Midbrain (tissue), 1 donor: ENCODE measurements around the gene NCKAP5.

Experiments
- DNase-seq: peaks from one replicate; lab custom pipeline; 2025; lab: John Stamatoyannopoulos, UW

NCKAP5 gene

DNA sequence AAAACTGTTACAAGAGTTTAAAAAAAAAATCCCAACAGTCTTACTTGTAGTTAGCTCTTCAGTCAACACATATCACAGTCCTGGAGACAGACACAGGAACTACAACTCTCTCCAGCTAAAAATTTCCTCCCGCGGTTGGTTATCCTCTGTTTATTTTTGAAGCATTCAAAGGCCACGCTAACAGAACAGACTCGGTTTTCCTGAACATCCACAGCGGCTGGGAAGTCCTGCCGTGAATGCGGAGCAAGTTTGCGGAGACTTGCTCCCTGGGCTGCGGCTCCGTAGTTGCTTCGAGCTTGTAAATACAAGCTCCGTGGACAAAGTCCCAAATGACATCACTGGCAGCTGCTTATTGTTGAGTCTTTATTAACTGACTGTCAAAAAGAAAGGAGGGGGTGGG lies at the start of gene NCKAP5:
TSS of gene NCKAP5 (minus strand) at position 292 of the 400 bp plus-strand sequence. CDS start 50,937 bp downstream, outside the sequence.
- DNase-seq = peak; percentile 38

DNA sequence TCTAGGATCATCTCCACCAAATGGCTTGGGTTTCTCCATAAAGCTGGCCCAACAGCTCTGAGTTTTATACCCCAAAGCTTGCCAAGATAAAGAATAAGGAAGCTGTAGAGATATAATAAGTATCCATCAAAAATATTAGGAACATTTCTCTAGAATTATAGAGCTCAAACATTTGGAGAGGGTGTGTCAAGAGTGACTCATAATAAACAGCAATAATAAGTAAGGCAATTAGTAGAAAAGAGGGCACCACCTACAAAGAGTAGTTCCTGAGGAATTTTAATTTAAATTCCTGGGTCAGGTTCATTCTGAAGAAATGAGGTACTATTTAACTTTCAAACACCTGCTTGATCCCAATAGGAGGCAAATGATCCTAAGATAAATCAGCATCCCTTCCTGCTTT lies 41.4 kb upstream of the NCKAP5 start:
- DNase-seq = no peak

DNA sequence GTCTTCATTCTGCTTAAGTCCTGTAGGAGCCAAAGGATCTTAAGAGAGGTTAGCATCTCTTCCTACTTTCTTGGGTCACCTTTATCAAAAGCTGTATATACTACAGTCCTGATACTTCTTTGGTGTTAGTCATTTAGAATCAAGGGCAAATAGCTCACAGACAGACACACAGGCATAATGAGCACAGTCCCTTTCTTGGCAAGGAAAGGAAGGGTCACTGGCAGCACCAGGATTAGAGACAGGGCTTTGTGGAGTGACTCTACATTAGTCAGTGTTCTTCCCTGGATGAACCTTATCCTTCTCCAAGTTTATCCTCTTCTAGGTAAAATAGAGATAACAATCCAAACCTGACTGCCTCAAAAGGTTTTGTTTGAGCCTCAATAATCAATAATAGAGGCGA lies 40.0 kb upstream of the NCKAP5 start:
- no peak for DNase-seq

DNA sequence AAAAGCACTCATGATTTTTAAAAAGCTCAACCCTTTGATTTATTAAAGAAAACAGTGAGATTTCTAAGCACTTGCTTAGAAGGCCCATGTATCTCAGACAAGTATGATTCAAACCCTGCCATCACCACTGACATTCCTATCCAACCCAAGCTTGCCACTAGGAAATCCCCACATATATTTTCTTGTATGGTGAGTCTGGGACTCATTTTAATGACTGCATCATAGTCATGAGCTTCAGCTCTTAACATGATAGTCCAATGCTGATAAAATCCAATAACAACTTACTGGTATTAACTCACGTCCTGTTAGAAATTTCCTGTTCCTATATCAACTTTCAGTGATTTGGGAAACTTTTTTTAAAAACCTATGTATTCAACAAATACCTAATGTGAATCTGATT lies 39.4 kb upstream of the NCKAP5 start:
- no peak for DNase-seq

DNA sequence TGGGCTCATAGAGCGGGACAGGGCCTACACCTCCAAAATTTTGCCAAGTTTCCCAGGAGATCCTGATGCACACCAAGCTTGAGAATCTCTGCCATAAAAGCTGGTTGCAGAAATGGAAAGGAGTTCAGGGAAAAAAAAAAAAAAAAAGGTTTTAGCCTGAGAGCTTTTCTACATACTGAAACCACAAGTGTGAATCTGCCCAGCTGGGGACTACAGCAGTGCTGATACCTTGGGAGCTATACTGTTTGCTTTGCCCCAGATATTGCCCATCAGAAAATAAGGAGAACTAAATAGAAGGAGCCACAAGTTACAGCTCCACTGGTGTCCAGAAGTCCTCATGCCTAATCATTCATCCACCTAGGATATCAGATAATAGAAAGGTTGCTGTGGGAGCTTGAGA lies 38.4 kb upstream of the NCKAP5 start:
- DNase-seq = no peak

DNA sequence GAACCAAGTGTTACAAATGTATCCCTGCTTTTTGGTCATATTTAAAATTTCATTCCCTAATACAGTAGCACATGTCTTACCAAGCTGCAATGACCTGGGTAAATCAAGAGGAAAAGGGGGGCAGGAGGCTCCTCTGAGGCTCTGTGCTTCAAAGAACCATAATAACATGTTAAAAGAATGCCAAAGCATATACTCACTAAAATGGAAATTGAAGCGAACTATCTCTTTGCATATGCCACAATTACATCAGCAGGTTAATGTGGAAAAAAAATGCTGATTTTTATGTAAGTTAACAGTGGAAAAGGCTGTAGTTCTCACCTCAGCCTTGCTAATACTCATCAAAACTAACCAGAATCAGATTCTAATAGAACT lies 37.5 kb upstream of the NCKAP5 start:
- DNase-seq = no peak

DNA sequence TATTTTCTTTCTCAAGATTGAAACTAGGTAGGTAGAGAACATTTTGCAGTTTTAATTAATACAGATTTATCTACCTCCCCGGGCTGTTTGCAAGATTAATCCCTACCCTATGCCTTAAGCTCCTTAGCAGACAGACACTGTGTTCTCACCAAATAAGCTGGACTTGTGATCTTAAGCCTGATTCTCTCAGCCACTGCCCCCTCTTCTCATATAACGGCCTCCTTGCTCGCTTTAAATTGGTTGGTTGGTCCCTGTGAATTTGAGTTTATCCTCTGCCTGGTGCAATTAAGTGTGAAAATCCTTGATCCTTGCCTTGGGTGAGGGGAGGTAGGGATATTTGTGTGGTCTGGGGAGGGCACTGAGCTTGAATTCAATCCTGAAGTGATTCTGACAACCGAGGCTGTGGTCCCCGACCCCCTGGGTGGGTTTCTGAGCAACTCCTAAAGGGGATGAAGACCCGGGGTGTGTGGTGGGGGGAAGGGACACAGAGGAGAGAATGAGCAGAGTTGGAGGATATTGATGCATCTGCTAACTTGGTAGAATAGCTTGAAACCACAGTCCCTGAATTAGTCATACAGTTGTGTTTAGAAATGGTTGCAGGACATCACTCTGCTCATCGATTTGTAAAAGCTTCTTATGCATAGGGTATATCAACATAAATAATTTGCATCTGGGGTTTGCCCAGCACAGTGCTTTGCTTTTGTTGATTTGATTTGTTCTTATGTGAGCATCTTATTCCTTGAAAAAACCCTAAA lies 36.9 kb upstream of the NCKAP5 start:
- no peak for DNase-seq

DNA sequence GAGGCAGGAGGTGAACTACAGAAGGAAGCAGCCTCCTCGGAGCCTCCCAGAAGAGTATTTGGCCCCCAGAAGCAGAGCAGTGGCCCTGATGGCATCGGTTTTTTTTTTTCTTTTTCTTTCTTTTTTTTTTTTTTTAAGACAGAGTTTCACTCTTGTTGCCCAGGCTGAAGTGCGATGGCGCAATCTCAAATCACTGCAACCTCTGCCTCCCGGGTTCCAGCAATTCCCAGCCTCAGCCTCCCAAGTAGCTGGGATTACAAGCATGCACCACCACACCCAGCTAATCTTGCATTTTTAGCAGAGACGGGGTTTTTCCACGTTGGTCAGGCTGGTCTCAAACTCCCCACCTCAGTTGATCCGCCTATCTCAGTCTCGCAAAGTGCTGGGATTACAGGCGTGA lies 34.8 kb upstream of the NCKAP5 start:
- DNase-seq = no peak

DNA sequence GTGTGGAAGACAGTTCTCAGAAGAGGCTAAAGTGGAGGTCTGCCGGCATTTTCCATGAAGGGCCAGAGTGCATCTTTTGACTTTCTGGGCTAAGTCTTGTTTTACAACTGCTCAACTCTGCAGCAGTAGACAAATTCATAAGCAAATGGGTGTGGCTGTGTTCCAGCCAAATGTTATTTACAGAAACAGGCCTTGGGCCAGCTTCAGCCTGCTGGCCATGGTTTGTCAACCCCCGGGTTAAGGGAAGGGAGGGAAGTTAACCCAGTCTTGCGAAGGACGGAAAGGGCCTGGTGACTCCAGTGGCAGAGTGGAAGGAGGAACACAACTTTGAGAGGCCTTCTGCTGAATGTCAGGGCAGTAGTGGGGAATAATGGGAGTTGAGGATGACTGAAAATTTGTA lies 34.3 kb upstream of the NCKAP5 start:
- DNase-seq = no peak

DNA sequence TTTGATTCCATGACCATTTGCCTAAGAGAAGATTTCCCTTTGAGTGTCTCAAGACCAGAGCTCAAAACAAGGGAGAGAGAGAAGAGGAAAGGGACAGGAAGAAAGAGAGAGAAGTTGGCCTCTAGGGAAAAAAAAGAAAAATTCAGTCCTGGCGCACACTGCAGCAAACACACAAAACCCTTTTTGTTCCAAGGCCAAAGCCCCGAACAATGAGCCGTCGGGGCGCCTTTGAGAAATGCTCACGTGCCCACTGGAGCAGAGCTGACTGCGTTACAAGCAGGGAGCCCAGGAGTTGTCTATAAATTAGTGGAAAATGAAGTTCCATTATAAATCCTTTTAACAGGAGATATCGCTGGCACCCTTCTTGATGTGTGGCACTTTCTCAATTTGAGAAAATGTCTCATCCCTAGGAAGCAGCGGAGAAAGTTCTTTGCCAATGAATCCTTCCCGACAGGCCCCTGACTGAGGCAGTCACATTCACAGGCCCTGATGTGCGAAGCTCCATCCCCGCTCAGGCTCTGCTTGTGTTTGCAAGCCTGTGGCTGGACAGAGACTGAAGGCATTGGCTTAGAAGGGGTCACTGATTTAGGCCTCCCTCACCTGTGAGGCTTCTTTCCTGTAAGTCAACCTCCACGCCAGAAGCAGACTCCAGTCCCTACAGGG lies 32.1 kb upstream of the NCKAP5 start:
- DNase-seq = peak; percentile 85

DNA sequence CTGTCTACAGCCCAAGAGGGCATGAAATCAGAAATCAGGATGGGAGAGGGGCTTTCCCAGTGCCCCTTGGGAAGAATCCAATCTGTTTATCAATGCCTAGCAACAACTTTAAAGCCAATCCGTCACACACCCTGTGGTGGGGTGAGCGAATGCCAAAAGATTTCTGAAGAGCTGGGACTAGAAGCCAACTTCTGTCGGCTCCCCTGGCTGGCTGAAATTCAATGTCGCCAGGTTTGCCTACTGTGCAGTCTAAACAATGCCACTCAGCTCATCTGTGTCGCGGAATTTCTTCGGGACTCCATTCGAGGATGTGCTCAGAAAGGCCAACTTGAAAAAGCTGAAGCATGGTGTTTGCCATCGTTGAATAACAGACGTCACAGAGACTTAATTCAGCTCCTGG lies 31.5 kb upstream of the NCKAP5 start:
- no peak for DNase-seq

DNA sequence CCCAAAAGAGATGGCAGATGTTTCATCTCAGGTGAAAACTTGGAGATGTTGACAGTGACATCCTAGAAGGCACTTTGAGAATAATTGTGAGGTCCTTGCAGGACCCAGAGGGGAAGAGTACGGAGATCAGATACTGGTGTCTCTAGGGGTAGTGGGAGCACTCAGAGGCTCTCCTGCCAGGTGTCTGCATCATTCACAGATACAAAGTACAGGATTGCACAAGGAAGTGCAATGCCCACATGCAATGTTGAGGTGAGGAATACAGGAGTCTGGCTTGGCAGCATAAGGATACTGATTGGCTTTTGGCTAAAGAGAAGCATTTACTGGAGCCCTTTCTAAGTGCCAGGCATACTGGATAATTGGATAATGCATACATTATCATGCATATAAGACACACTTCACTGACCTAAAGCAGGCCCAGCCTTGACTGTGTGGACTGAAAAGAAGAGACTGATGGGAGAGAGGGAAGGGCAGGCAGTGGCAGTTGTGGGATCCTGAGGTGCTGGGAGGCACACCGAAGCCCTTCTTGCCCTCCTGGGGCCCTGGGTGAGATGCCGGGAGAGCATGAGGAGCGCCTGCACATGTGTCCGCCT lies 31.0 kb upstream of the NCKAP5 start:
- DNase-seq = no peak

DNA sequence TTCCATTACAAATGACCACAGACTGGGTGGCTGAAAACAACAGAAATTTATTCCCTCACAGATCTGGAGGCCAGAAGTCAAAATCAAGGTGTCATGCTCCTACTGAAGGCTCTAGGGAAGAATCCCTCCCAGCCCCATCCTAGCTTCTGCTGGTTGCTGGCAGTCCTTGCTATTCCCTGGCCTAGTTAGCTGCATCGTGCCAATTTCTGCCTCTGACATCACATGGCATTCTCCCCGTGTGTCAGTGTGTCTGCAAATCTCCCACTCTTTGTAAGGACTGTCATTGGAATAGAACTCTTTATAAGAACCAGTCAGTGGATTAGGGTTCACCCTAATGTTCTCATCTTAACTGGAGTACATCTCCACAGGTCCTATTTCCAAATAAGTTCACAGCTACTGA lies 30.5 kb upstream of the NCKAP5 start:
- DNase-seq = peak; percentile 13

DNA sequence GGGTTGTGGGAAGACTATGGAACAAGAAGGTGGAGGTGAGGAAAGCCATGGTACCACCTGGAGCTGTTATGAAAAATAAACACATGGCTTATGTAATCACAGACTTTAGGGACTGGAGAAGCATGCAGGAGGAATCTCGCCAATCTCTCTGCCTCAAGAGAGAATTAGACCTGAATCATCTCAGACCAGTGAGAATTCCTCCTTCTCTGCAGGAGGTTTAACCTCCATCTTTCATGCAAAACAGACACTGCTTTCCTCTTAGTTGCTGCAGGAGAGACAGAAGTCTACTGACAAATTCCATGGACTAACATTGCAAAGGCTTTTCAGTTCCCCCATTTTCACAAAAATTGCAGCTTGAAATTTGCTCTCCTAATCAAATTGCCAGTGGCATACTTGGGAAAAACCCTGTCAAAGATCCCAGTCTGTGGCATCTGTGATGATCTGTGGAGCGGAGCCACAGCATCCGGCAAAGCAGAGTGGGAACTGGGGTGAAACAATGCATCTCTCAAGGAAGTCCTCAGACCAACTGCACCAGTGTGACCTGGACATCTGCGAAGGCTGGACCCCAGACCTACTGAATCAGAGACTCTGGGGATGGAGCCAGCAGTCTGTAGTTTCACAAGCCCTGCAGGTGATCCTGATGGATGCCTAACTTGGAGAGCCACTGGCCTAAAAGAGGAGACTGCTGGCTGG lies 28.6 kb upstream of the NCKAP5 start:
- DNase-seq = no peak

DNA sequence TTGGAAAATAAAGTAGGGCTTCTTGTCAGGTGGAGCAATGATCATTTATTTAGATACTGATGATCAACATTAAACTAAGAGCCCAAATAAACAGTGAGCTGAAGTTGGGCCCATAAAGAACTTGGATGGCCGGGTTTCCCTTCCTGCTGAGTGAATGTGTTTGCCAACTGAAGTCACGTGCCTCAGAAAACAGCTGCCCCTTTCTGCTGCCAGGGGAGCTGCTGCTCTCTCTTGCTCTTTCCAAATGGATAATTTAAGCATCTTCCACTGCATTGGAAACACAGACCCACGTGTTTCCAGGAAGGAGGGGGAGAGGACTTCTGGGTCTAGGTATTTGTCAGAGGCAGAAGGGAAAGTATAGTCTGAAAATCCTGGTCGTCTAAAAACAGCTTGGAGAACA lies 22.9 kb upstream of the NCKAP5 start:
- DNase-seq = peak; percentile 88

DNA sequence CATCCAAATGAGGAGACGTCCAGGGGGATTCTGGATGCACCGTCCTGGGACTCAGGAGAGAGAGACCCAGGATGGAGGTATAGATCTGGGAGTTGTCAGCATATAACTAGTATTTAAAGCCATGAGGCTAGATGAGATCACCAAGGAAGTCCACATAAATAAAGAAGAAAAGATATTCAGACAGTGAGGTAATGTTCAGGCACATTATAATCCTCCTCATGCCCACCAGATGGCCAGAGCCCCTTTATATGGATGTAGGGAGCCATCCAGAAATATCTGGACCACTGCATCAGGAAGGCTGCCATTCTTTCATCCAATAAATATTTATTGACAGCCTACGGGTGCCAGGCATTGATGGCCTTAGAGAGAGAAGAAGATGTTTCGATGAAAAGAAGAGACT lies 21.2 kb upstream of the NCKAP5 start:
- DNase-seq = no peak

DNA sequence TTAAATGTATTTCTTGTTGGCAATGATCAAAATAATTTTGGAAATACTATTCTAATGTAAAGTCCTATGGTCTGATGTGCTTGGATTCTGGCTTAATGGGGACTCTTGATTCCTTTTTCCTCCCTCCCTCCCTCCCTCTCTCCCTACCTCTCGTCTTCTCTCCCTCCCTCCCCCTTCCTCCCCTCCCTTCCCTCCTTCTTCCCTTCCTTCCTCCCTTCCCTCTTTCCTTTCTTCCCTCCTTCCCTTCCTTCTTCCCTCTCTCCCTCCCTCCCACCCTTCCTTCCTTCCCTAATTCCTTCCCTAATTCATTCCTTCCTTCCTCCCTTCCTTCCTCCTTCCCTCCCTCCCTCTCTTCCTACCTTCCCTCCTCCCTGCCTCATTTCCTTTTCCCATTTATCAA lies 19.9 kb upstream of the NCKAP5 start:
- no peak for DNase-seq

DNA sequence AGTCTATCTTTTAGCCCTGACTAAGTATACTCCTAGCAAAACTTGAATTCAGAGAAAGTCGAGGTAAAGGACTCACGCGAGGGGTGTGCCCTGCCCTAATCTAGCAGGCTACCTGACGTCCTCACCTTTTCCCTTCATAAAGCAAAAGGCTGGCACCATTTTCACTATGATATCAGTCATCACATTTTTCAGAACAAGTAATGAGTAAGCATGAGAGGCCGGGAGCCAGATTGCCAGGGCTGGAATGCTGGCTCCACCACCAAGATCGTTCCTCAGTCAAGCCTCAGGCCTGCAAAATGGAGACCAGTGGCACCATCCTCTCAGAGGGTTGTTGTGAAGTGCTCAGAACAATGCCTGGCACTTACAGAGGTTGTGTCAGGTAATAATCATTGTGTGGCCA lies 18.7 kb upstream of the NCKAP5 start:
- no peak for DNase-seq

DNA sequence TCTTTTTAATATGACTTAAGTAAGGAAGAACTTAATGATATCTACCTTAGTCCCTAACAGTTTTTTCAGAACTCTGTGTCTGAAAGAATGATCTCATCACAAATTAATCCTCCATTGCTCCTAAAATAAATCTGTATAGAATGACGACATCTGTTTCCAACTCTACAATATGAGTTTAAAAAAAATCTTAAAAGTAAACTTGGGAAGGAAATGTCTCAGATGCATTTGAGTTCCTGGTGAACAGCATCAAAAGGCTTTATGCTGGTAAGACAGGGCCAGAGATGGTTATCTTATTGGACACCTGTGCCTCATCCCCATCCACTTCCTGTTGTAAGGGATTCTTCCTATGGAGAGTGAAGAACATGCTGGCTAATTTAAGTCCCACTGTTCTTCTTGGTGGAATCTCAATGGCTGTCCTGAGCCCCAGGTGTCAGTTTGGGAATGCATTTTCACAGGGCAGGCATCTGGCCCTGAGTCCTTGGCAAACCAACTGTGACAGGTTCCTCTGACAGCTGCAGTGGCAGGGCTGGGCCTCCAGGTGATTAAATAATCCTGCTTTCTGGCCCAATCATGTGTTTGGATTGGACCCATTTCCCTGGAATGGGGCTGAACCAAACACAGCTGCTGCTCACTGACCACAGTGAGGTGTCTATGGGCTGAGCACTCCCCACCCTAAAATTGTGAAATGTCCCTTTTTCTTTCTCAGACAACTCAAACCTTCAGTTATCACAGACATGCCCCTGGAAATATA lies 12.9 kb upstream of the NCKAP5 start:
- DNase-seq = no peak

DNA sequence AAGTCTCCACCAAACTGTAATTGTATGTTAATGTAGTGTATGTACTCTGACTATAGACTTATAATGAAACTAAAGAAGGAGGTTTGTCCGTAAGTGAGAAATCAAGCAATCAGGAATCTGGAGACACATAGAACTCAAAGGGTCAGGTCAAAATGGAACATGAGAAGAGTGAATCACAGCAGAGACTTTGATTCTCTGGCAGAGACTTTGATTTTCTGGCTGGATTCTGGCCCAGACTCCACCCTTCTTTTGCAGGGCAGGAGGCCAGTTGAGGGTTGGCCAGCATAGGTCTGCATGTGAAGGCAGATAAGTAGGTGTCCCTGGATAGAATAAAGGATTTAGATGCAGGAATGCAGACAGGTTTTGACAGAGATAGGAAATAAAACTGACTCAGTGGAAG lies 11.0 kb upstream of the NCKAP5 start:
- no peak for DNase-seq

DNA sequence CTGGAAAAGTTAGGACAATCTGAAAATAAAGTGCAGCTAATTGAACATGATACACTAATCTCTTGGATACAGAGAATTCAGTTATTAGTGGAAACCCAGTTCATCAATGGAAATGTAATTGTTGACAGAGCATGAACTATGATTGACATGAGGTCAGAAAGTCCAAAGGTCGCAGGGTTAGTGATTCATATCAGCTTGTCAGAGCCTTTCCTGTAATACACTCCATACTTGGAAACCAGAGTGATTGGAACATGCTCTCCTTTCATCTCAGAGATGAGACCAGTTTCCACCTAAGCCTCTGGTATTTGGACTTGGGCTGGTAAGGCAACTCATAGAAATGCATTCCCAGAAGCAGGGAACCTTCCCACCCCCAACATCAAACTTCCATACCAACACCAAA lies 8.5 kb upstream of the NCKAP5 start:
- no peak for DNase-seq

DNA sequence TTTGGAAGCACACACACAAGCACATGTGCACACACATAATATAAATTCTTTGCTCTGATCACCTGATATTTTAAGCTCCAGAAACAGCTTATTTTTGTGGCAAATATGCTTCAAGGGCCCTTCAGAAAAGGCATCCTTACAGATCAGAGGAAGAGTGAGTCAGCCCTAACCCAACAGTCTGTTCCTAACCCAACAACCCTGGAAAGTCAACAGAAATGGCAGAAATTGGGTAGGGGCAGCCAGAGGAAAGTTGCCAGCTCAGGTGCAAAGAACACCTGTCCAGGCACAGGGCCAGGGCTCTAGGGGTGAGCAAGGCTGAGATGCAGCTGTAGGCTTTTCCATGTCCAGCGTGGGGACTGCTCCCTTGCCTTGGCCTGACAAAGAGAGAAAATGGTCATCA lies 6.4 kb upstream of the NCKAP5 start:
- DNase-seq = no peak
